Measurements from ENCODE around the gene SLC26A11. TPM values are rescaled to one million over a fixed set of nuclear protein-coding genes. Genes with fewer than 3 reads are reported as not detected.
A peak's percentile ranks its signal among the peaks of the same experiment; 100 is the strongest.
"Not testable (repeated sequence)": the region's sequence is repeated elsewhere in the genome, so short reads cannot be mapped to it uniquely, and the experiment has no call there.

Gene SLC26A11
- total RNA-seq, 1 donor = 12.7 TPM

DNA sequence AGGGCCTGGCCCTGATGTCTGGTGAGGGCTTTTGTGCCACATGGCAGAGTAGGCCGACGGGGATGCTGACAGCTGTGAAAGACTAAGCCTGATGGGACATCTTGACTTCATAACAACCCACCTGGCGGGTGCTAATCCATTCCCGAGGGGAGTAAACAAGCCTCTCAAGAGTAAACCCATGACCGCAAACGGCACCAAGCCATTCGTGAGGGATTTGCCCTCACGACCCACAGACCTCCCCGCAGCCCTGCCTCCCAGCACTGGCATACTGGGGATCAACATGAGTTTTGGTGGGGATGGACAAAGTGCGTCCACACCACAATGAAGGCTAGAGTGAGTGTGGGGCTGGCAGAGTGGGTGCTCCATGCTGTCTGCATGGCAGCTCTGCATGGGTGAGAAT, 52.1 kb downstream of the SLC26A11 start:
- no peak overlapping the region for H3K4me3 ChIP-seq (ENCODE audit: insufficient read depth, low read length)
- no peak overlapping the region for H3K27ac ChIP-seq (ENCODE audit: low read depth, low read length)
- H4K20me1 ChIP-seq (ENCODE audit: insufficient read depth, low read length) = peaks cover 10% of the 10 kb centered on the region
- peak; percentile 65 for DNase-seq (ENCODE audit: insufficient read length, low spot score, missing footprints)
- no peaks in the 10 kb centered on the region for H3K9me3 ChIP-seq (ENCODE audit: low read depth, low read length)
- no peaks in the 10 kb centered on the region for H3K4me1 ChIP-seq (ENCODE audit: insufficient read depth, low read length)
- H3K4me2 ChIP-seq (ENCODE audit: insufficient read depth, low read length) = no peak overlapping the region
- H3K27me3 ChIP-seq (ENCODE audit: insufficient read depth, low read length) = no peaks in the 10 kb centered on the region
- peaks cover 5% of the 10 kb centered on the region for H3K79me2 ChIP-seq (ENCODE audit: insufficient read depth, low read length)
- TF ChIP-seq, protein P1, sequence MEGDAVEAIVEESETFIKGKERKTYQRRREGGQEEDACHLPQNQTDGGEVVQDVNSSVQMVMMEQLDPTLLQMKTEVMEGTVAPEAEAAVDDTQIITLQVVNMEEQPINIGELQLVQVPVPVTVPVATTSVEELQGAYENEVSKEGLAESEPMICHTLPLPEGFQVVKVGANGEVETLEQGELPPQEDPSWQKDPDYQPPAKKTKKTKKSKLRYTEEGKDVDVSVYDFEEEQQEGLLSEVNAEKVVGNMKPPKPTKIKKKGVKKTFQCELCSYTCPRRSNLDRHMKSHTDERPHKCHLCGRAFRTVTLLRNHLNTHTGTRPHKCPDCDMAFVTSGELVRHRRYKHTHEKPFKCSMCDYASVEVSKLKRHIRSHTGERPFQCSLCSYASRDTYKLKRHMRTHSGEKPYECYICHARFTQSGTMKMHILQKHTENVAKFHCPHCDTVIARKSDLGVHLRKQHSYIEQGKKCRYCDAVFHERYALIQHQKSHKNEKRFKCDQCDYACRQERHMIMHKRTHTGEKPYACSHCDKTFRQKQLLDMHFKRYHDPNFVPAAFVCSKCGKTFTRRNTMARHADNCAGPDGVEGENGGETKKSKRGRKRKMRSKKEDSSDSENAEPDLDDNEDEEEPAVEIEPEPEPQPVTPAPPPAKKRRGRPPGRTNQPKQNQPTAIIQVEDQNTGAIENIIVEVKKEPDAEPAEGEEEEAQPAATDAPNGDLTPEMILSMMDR (IDR thresholded peaks at IDR 0.05; ENCODE audit: extremely low read depth, low read depth, low read length) = no peak
- H2AFZ ChIP-seq (ENCODE audit: low read length) = no peak overlapping the region
- peaks cover 31% of the 10 kb centered on the region for H3K36me3 ChIP-seq (ENCODE audit: insufficient read depth, low read length)

DNA sequence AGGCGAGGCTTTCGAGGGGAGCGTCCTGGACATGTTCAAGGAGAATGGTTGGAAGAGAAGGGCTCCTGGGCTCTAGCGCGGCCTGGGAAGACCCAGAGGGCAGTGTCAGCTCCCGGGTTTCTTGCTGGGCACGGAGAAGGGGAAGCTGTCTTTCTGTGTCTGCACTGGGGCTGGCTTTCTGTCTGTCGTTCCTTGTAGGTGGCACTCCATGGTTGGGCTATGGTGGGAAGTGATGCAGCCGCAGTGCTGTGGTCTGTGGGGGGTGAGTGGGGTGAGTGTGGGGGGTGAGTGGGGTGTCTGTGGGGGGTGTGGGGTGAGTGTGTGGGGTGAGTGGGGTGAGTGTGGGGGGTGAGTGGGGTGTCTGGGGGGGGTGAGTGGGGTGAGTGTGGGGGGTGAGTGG, 54.1 kb downstream of the SLC26A11 start:
- Histone ChIP-seq H3K4me1 (ENCODE audit: insufficient read depth, low read length) (peaks cover 18% of the 10 kb centered on the region), H3K4me3 (ENCODE audit: insufficient read depth, low read length) (no peak overlapping the region), H3K4me2 (ENCODE audit: insufficient read depth, low read length) (no peak overlapping the region), H3K79me2 (ENCODE audit: insufficient read depth, low read length) (peaks cover 9% of the 10 kb centered on the region), H2AFZ (ENCODE audit: low read length) (no peak overlapping the region), H3K27me3 (ENCODE audit: insufficient read depth, low read length) (no peaks in the 10 kb centered on the region), H3K27ac (ENCODE audit: low read depth, low read length) (no peak overlapping the region), H3K36me3 (ENCODE audit: insufficient read depth, low read length) (peaks cover 12% of the 10 kb centered on the region), H4K20me1 (ENCODE audit: insufficient read depth, low read length) (peaks cover 11% of the 10 kb centered on the region), H3K9me3 (ENCODE audit: low read depth, low read length) (no peaks in the 10 kb centered on the region)
- DNase-seq (ENCODE audit: insufficient read length, low spot score, missing footprints) = no peak
- TF ChIP-seq, protein P1 (IDR thresholded peaks at IDR 0.05; ENCODE audit: extremely low read depth, low read depth, low read length) = no peak

DNA sequence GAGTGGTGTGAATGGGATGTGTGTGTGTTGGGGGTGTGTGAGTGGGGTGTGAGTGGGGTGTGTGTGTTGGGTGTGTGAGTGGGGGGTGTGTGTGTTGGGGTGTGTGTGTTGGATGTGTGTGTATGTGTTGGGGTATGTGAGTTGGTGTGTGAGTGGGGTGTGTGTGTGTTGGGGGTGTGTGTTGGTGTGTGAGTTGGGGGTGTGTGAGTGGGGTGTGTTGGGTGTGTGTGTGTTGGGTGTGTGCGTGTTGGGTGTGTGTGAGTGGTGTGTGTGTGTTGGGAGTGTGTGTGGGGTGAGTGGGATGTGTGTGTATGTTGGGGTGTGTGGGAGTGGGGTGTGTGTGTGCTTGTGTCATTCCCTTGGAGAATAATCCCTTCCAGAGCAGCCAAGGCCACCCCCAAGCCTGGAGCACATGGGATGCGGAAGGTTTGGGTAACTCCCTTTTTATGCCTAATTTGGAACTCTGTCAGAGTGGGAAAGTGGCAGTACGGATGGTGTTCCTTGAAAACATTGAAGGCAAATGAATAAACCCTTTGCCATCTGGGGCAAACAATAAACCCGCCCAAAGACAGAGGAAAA, 54.7 kb downstream of the SLC26A11 start:
- H3K4me2 ChIP-seq (ENCODE audit: insufficient read depth, low read length) = no peak overlapping the region
- H3K4me1 ChIP-seq (ENCODE audit: insufficient read depth, low read length) = peaks cover 24% of the 10 kb centered on the region
- no peak for DNase-seq (ENCODE audit: insufficient read length, low spot score, missing footprints)
- no peaks in the 10 kb centered on the region for H3K9me3 ChIP-seq (ENCODE audit: low read depth, low read length)
- H3K79me2 ChIP-seq (ENCODE audit: insufficient read depth, low read length) = peaks cover 9% of the 10 kb centered on the region
- H3K36me3 ChIP-seq (ENCODE audit: insufficient read depth, low read length) = peaks cover 10% of the 10 kb centered on the region
- TF ChIP-seq, protein P1 (IDR thresholded peaks at IDR 0.05; ENCODE audit: extremely low read depth, low read depth, low read length) = no peak
- no peaks in the 10 kb centered on the region for H3K27me3 ChIP-seq (ENCODE audit: insufficient read depth, low read length)
- no peak overlapping the region for H3K27ac ChIP-seq (ENCODE audit: low read depth, low read length)
- H2AFZ ChIP-seq (ENCODE audit: low read length) = no peak overlapping the region
- H4K20me1 ChIP-seq (ENCODE audit: insufficient read depth, low read length) = peaks cover 11% of the 10 kb centered on the region
- no peak overlapping the region for H3K4me3 ChIP-seq (ENCODE audit: insufficient read depth, low read length)

DNA sequence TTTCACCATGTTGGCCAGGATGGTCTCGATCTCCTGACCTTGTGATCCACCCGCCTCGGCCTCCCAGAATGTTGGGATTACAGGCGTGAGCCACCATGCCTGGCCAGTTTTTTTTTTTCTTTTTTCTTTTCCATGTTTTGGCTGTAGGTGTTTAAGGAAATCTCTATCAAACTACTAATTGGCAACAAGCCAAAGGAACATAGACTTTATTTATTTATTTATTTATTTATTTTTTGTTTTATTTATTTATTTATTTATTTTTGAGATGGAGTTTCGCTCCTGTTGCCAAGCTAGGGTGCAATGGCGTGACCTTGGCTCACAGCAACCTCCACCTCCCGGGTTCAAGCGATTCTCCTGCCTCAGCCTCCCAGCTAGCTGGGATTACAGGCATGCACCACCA, 55.6 kb downstream of the SLC26A11 start:
- not testable (repeated sequence) for H3K9me3 ChIP-seq (ENCODE audit: low read depth, low read length); DNase-seq (ENCODE audit: insufficient read length, low spot score, missing footprints); H3K27ac ChIP-seq (ENCODE audit: low read depth, low read length); H3K4me2 ChIP-seq (ENCODE audit: insufficient read depth, low read length); H3K4me3 ChIP-seq (ENCODE audit: insufficient read depth, low read length); H2AFZ ChIP-seq (ENCODE audit: low read length); H3K27me3 ChIP-seq (ENCODE audit: insufficient read depth, low read length)
- peaks cover 12% of the 10 kb centered on the region for H3K36me3 ChIP-seq (ENCODE audit: insufficient read depth, low read length)
- peaks cover 29% of the 10 kb centered on the region for H3K4me1 ChIP-seq (ENCODE audit: insufficient read depth, low read length)
- H4K20me1 ChIP-seq (ENCODE audit: insufficient read depth, low read length) = peaks cover 13% of the 10 kb centered on the region
- peaks cover 11% of the 10 kb centered on the region for H3K79me2 ChIP-seq (ENCODE audit: insufficient read depth, low read length)
